ENCODE data around the gene SULT6B1. TPM values are rescaled to one million over a fixed set of nuclear protein-coding genes. Genes with fewer than 3 reads are reported as not detected.
"Not testable (repeated sequence)": the region's sequence is repeated elsewhere in the genome, so short reads cannot be mapped to it uniquely, and the experiment has no call there.

Gene SULT6B1
- total RNA-seq, 3 donors from 2014 or later: not detected

DNA sequence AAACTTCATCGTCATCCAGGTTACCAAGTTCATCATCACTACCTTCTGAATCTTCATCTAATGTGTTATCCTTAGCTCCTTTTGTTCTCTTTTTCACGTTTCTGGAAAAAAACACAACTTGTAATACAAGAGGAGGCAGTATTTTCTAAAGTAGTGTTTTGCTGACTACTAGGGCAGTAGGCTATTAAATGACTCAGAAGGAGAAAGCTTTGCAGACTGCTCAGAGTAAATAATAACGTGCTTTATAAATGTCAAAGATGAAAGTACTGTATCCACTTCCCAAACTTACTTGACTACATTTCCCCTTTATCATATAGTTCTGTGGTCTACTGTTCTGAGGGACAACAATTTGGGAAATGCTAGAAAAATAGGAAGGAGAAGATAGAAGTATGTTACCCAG, 23.5 kb upstream of the SULT6B1 start:
- Histone ChIP-seq H3K9me3 (peaks cover 19% of the 10 kb centered on the region), H3K4me3 (no peak overlapping the region), H3K4me1 (ENCODE audit: low read depth) (no peaks in the 10 kb centered on the region), H3K36me3 (ENCODE audit: low read depth) (peaks cover 4% of the 10 kb centered on the region)
- no peak for DNase-seq
- intact Hi-C loops (cut with DNase I, micrococcal nuclease): no loop called here
- ATAC-seq: no peak
- TF ChIP-seq, protein P1, sequence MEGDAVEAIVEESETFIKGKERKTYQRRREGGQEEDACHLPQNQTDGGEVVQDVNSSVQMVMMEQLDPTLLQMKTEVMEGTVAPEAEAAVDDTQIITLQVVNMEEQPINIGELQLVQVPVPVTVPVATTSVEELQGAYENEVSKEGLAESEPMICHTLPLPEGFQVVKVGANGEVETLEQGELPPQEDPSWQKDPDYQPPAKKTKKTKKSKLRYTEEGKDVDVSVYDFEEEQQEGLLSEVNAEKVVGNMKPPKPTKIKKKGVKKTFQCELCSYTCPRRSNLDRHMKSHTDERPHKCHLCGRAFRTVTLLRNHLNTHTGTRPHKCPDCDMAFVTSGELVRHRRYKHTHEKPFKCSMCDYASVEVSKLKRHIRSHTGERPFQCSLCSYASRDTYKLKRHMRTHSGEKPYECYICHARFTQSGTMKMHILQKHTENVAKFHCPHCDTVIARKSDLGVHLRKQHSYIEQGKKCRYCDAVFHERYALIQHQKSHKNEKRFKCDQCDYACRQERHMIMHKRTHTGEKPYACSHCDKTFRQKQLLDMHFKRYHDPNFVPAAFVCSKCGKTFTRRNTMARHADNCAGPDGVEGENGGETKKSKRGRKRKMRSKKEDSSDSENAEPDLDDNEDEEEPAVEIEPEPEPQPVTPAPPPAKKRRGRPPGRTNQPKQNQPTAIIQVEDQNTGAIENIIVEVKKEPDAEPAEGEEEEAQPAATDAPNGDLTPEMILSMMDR (IDR thresholded peaks at IDR 0.05): no peak

DNA sequence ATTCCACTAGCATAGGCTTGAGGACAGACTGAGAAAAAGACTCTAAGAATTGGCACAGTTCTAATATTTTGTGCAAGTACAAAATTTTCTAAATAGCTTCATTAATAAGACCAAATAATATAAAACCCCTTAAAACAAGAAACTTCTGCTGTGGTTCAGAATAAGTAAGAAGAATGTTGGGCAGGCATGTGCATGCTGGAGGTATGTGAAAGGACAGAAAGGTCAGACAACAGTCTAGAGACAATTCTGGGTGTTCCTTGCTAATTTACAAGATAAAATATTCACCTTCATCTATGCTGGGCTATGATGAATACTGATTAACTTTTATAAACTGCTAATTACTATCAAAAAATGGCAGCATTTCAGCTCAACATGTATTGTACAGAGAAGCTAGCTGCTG, 22.7 kb upstream of the SULT6B1 start:
- H3K36me3 ChIP-seq (ENCODE audit: low read depth): peaks cover 4% of the 10 kb centered on the region
- ATAC-seq (no peak), DNase-seq (no peak)
- intact Hi-C loops (cut with DNase I, micrococcal nuclease): no loop called here
- peaks cover 19% of the 10 kb centered on the region for H3K9me3 ChIP-seq
- TF ChIP-seq, protein P1 (IDR thresholded peaks at IDR 0.05): no peak
- H3K4me1 ChIP-seq (ENCODE audit: low read depth): no peaks in the 10 kb centered on the region
- H3K4me3 ChIP-seq: no peak overlapping the region

DNA sequence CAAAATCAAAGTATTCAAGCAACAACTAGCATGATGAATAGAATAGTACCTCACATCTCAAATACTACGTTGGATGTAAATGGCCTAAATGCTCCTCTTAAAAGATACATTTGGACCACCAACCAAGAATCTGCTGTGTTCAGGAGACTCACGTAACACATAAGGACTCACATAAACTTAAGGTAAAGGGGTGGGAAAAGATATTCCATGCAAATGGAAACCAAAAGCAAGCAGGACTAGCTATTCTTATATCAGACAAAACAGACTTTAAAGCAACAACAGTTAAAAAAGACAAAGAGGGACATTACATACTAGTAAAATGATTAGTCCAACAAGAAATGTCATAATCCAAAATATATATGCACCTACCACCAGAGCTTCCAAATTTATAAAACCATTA, 18.3 kb upstream of the SULT6B1 start:
- ATAC-seq; DNase-seq; intact Hi-C loops (cut with DNase I, micrococcal nuclease); H3K4me1 ChIP-seq (ENCODE audit: low read depth); H3K4me3 ChIP-seq; H3K36me3 ChIP-seq (ENCODE audit: low read depth): not testable (repeated sequence)
- H3K9me3 ChIP-seq: peaks cover 19% of the 10 kb centered on the region

DNA sequence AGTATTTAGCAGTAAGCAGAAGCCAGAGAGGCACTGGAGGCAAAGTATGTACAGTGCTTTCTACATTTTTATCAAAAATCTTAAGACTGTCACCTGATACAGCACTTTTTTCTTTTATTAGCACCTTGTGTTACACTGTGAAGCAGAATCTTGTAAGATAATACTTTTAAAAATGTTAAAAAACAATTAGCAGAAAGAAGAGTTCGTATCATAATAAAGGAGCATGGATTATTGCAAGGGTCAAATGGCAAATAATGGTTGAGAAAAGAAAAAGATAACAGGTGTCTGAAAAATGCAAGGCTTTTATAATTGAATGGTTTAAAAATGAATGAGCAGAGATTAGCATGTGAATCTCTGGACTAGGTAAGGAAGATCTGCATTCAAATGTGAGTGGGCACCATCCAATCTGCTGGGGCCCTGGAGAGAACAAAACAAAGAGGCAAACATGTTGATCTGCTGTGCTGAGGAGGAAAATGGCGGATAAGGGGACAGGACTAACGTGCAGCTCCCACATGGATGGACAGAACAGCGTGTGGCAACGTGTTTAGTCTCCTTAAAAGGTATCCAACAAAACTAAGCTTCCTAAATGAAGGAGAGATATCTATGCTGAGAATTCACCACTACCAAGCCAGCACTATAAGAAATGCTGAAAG, 17.3 kb upstream of the SULT6B1 start:
- DNase-seq: no peak
- no peak for ATAC-seq
- H3K4me1 ChIP-seq (ENCODE audit: low read depth): no peaks in the 10 kb centered on the region
- peaks cover 4% of the 10 kb centered on the region for H3K36me3 ChIP-seq (ENCODE audit: low read depth)
- no peak overlapping the region for H3K4me3 ChIP-seq
- peaks cover 19% of the 10 kb centered on the region for H3K9me3 ChIP-seq
- intact Hi-C loops (cut with DNase I, micrococcal nuclease): no loop called here
- TF ChIP-seq, protein P1 (IDR thresholded peaks at IDR 0.05): no peak

DNA sequence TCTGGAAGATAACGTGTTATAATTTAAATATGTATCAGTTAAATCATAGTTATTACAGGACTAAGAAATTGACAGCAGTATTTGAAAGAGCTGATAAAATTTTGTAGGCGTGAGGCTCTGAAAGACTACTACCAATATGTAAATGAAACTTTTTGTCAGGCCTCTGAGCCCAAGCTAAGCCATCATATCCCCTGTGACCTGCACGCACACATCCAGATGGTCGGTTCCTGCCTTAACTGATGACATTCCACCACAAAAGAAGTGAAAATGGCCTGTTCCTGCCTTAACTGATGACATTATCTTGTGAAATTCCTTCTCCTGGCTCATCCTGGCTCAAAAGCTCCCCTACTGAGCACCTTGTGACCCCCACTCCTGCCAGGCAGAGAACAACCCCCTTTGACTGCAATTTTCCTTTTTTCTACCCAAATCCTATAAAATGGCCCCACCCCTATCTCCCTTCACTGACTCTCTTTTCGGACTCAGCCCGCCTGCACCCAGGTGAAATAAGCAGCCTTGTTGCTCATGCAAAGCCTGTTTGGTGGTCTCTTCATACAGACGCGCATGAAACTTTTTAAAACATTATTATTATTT, 16.7 kb upstream of the SULT6B1 start:
- H3K36me3 ChIP-seq (ENCODE audit: low read depth); ATAC-seq; intact Hi-C loops (cut with DNase I, micrococcal nuclease); DNase-seq; H3K4me1 ChIP-seq (ENCODE audit: low read depth); H3K4me3 ChIP-seq: not testable (repeated sequence)
- peaks cover 19% of the 10 kb centered on the region for H3K9me3 ChIP-seq

DNA sequence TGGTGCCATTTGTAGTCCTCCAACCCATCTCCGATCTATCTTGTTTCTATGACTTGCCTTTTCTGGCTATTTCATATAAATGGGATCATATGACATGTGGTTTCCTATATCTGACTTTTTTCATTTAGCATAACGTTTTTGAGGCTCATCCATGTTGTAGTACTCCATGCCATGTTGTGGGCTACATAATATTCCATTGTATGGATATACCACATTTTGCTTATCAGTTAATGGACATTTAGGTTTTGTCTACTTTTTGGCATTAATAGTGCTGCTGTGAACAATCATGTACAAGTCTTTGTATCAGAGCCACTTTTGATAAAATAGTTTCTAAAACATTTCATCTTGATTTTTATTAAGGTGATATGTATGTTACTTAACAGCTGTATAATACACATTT, 15.2 kb upstream of the SULT6B1 start:
- no peak for ATAC-seq
- Histone ChIP-seq H3K4me1 (ENCODE audit: low read depth) (no peaks in the 10 kb centered on the region), H3K36me3 (ENCODE audit: low read depth) (no peaks in the 10 kb centered on the region), H3K9me3 (peaks cover 11% of the 10 kb centered on the region), H3K4me3 (no peak overlapping the region)
- intact Hi-C loops (cut with DNase I, micrococcal nuclease): no loop called here
- no peak for DNase-seq
- TF ChIP-seq, protein P1 (IDR thresholded peaks at IDR 0.05): no peak
